HUES48 (cell line): ENCODE measurements around the gene TRPM5.

Source experiments
- H3K27ac ChIP-seq: one replicate; pipeline ENCODE4 v1.7.0; 2013; ENCODE audit warnings: low read depth, low read length, inconsistent platforms
- H3K27me3 ChIP-seq: 2 replicates; pipeline ENCODE4 v1.6.1; 2013; ENCODE audit warnings: mild to moderate bottlenecking, low read length; ENCODE audit not compliant: control insufficient read depth, insufficient read depth
- H3K36me3 ChIP-seq: 2 replicates; pipeline ENCODE4 v1.6.1; 2013; ENCODE audit warnings: low read length; ENCODE audit not compliant: control insufficient read depth, insufficient read depth
- H3K4me1 ChIP-seq: 2 replicates; pipeline ENCODE4 v1.6.1; 2013; ENCODE audit warnings: mild to moderate bottlenecking, low read length; ENCODE audit not compliant: control insufficient read depth, insufficient read depth
- H3K4me3 ChIP-seq: 2 replicates; pipeline ENCODE4 v1.5.1; 2013; ENCODE audit warnings: mild to moderate bottlenecking, low read depth, low read length
- H3K9ac ChIP-seq: 2 replicates; pipeline ENCODE4 v1.6.1; 2013; ENCODE audit warnings: mild to moderate bottlenecking, low read depth, low read length, moderate library complexity
- H3K9me3 ChIP-seq: 2 replicates; pipeline ENCODE4 v1.6.1; 2013; ENCODE audit warnings: low read length; ENCODE audit not compliant: control insufficient read depth, insufficient read depth

The TRPM5 gene

GRCh38 chr11:2433106-2433925 is 11.0 kb downstream of the TRPM5 start:
- Histone ChIP-seq H3K9ac (no peak overlapping the region), H3K4me1 (no peaks in the 10 kb centered on the region), H3K9me3 (no peaks in the 10 kb centered on the region), H3K36me3 (no peaks in the 10 kb centered on the region), H3K4me3 (no peak overlapping the region), H3K27ac (no peak overlapping the region), H3K27me3 (peaks cover 12% of the 10 kb centered on the region)

DNA sequence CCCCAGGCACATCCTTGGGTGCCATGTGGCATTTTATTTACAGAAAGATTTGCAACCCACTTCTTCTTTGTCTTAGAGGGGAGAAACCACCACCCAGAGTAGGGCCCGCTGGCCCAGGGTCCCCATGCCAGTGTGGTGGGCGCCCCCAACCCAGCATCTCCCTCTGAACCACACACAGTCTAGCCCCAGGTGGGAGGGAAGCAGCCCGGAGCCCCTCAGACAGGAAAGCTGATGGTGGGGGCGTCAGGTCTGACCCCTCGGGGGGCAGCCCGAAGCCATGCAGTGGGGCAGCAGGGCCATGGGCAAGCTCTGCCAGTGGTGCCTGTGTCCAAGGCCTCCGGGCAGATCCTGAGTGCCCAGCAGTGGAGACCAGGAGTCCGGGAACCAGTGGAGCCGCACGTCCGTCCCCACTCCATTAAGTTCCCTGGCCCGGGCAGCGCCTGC is 11.7 kb downstream of the TRPM5 start:
- H3K27me3 ChIP-seq, result peaks cover 12% of the 10 kb centered on the region
- H3K27ac ChIP-seq, result no peak overlapping the region
- H3K36me3 ChIP-seq, result no peaks in the 10 kb centered on the region

DNA sequence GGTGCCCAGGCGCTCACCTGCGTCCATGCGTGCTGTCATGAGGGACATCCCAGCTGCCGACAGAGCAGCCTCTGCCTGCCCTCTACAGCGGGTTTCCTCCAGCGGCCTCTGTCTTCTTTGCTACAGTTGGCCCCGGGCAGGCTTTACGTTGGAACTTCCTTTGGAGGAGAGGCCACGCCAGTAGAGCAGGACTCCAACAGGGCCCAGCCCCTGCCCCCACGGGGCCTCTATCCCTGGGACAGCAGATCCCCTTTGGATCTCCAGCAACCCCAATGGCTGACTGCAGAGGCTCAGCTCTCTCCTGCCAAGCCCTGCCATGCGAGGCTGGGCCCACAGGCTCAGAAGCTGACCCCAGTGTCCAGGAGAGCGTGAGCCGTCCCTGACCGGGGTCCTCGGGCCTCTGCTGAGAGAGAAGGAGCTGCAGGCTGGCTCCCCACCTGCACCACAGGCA is 12.1 kb downstream of the TRPM5 start:
- Histone ChIP-seq H3K4me3 (no peak overlapping the region), H3K36me3 (no peaks in the 10 kb centered on the region), H3K9me3 (no peaks in the 10 kb centered on the region), H3K4me1 (no peaks in the 10 kb centered on the region), H3K9ac (no peak overlapping the region), H3K27me3 (peaks cover 7% of the 10 kb centered on the region), H3K27ac (no peak overlapping the region)

More for the DNA sequence above, 11.7 kb downstream of the TRPM5 start:
- H3K4me3 ChIP-seq, result no peak overlapping the region
- H3K9me3 ChIP-seq, result no peaks in the 10 kb centered on the region
- H3K4me1 ChIP-seq, result no peaks in the 10 kb centered on the region
- H3K9ac ChIP-seq, result no peak overlapping the region

DNA sequence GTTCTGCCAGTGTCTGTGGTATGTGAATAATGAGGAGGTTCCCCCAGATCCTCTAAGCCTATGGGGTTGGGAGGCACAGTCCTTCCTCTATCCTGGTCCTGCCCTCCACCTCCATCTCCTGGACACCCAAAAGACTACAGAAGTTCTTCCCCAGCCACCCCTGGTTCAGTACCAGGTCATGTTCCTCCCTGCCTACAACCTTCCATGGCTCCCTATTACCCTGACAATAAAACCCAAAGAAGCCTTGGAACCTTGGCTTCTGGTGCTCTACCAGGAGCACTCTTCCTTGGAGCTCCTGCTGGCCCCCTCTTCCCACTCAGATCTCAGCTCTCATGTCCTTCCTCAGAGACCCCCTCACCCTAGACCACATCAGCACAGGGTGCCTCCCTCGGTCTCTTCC is 12.9 kb downstream of the TRPM5 start:
- H3K9ac ChIP-seq, result no peak overlapping the region
- H3K4me1 ChIP-seq, result no peaks in the 10 kb centered on the region
- H3K36me3 ChIP-seq, result no peaks in the 10 kb centered on the region
- H3K9me3 ChIP-seq, result no peaks in the 10 kb centered on the region
- no peak overlapping the region for H3K27ac ChIP-seq
- no peak overlapping the region for H3K4me3 ChIP-seq
- H3K27me3 ChIP-seq, result no peaks in the 10 kb centered on the region; the same call in none of the 2 replicates

GRCh38 chr11:2428322-2428795 is 16.0 kb downstream of the TRPM5 start:
- Histone ChIP-seq H3K9ac (no peak overlapping the region), H3K9me3 (no peaks in the 10 kb centered on the region), H3K27ac (no peak overlapping the region), H3K36me3 (no peaks in the 10 kb centered on the region), H3K4me1 (no peaks in the 10 kb centered on the region), H3K27me3 (no peaks in the 10 kb centered on the region; the same call in 1 of the 2 replicates), H3K4me3 (no peak overlapping the region)

- no peaks in the 10 kb centered on the region for H3K4me1 ChIP-seq
These were observed 16.5 kb downstream of the TRPM5 start for GRCh38 chr11:2427721-2428321.

GRCh38 chr11:2426826-2427521 is 17.3 kb downstream of the TRPM5 start:
- H3K27me3 ChIP-seq, result no peaks in the 10 kb centered on the region; the same call in 1 of the 2 replicates
- H3K4me3 ChIP-seq, result no peak overlapping the region
- no peak overlapping the region for H3K9ac ChIP-seq
- no peaks in the 10 kb centered on the region for H3K4me1 ChIP-seq
- H3K27ac ChIP-seq, result no peak overlapping the region
- H3K9me3 ChIP-seq, result no peaks in the 10 kb centered on the region
- H3K36me3 ChIP-seq, result no peaks in the 10 kb centered on the region

More at GRCh38 chr11:2427721-2428321, 16.5 kb downstream of the TRPM5 start:
- Histone ChIP-seq H3K9ac (no peak overlapping the region), H3K27me3 (no peaks in the 10 kb centered on the region; the same call in 1 of the 2 replicates), H3K9me3 (no peaks in the 10 kb centered on the region), H3K4me3 (no peak overlapping the region), H3K27ac (no peak overlapping the region), H3K36me3 (no peaks in the 10 kb centered on the region)

- no peaks in the 10 kb centered on the region for H3K27me3 ChIP-seq
These were observed 18.1 kb downstream of the TRPM5 start for GRCh38 chr11:2426221-2426620.

GRCh38 chr11:2425506-2425905 is 18.8 kb downstream of the TRPM5 start:
- no peak overlapping the region for H3K27ac ChIP-seq
- H3K36me3 ChIP-seq, result no peaks in the 10 kb centered on the region
- no peak overlapping the region for H3K4me3 ChIP-seq
- H3K9me3 ChIP-seq, result no peaks in the 10 kb centered on the region
- no peaks in the 10 kb centered on the region for H3K27me3 ChIP-seq
- H3K4me1 ChIP-seq, result no peaks in the 10 kb centered on the region
- no peak overlapping the region for H3K9ac ChIP-seq

More at GRCh38 chr11:2426221-2426620, 18.1 kb downstream of the TRPM5 start:
- Histone ChIP-seq H3K27ac (no peak overlapping the region), H3K4me1 (no peaks in the 10 kb centered on the region), H3K9me3 (no peaks in the 10 kb centered on the region), H3K4me3 (no peak overlapping the region), H3K9ac (no peak overlapping the region), H3K36me3 (no peaks in the 10 kb centered on the region)

DNA sequence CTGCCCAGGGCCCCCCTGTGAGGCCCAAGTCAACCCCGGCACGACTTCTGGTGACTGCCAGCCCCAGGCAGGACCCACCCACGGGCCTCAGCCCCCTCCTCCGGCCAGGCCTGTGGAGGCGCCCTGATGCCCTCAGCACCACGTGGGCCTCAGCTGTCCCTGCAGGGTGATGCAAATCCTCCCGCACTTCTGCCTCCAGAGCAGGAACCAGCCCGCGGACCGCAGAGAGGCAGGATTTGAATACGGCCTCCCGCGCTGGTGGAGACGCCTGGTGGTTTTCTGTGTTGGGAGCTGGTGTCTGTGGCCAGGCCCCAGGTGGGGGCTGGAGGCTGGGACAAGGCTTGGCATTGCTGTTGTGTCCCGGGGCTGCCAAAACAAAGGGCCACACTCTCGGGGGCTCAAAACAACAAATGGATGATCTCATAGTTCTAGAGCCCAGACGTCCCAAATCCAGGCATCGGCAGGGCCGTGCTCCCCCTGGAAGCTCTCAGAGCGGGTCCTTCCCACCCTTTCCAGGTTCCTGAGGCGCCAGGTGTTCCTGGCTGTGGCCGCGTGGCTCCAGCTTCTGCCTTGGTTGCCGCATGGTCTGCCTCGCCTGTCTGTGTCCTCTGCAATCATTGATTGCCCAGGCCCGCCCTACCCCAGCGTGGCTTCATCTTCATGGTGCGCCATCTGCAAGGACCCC is 19.4 kb downstream of the TRPM5 start:
- Histone ChIP-seq H3K9ac (no peak overlapping the region), H3K36me3 (no peaks in the 10 kb centered on the region), H3K9me3 (no peaks in the 10 kb centered on the region), H3K27ac (no peak overlapping the region), H3K4me1 (no peaks in the 10 kb centered on the region), H3K27me3 (no peaks in the 10 kb centered on the region), H3K4me3 (no peak overlapping the region)
